Panc1 (cell line): Measurements from ENCODE around the gene TCP10L. TPM values are rescaled to one million over a fixed set of nuclear protein-coding genes. Genes with fewer than 3 reads are reported as not detected.
A peak's percentile ranks its signal among the peaks of the same experiment; 100 is the strongest.

Experiments
- ATAC-seq: fragments of 200-7000 bp; cut with Tn5 transposase; 2 replicates; pipeline ENCODE4 v1.9.1; 2020; ENCODE audit warnings: mild to moderate bottlenecking, moderate library complexity
- BruUV-seq: library from RNA; stranded (reverse); fragments of 400-500 nt; replicated peaks from 2 replicates; lab custom pipeline; 2021; lab: Mats Ljungman, UMichigan
- CTCF ChIA-PET: fragments of 300-600 bp; sonication (Branson Sonifier 250); formaldehyde crosslinking; loops from one replicate; lab custom pipeline; 2022; ENCODE audit warnings: antibody characterized with exemption; lab: Charles Lee
- POLR2A ChIA-PET: fragments of 300-600 bp; sonication (Branson Sonifier 250); formaldehyde crosslinking; loops from one replicate; lab custom pipeline; 2022; ENCODE audit warnings: antibody characterized with exemption; lab: Charles Lee
- DNase-seq: peaks from one replicate; pipeline ENCODE4 v3.0.0-alpha.2; 2010; ENCODE audit warnings: low read depth, low spot score
- H3K27ac ChIP-seq: 2 replicates; pipeline ENCODE4 v1.5.1; 2011; ENCODE audit warnings: mild to moderate bottlenecking, low read length, inconsistent platforms
- H3K27me3 ChIP-seq: fragments of 200-500 bp; sonication (Bioruptor generic); 2 replicates; pipeline ENCODE4 v1.6.0; 2014; ENCODE audit warnings: low read length, inconsistent platforms; ENCODE audit not compliant: control insufficient read depth, insufficient read depth
- H3K36me3 ChIP-seq: fragments of 200-500 bp; sonication (Bioruptor generic); 2 replicates; pipeline ENCODE4 v1.5.1; 2014; ENCODE audit warnings: inconsistent platforms, mild to moderate bottlenecking, low read length, moderate library complexity; ENCODE audit not compliant: control insufficient read depth, insufficient read depth
- H3K4me1 ChIP-seq: 2 replicates; pipeline ENCODE4 v1.5.1; 2011; ENCODE audit warnings: inconsistent platforms, mild to moderate bottlenecking, low read length, moderate library complexity; ENCODE audit not compliant: control insufficient read depth, insufficient read depth
- H3K4me3 ChIP-seq, 2 experiments: 2 replicates each; pipeline ENCODE4 v1.5.1; 2011 to 2012; ENCODE audit warnings: low read depth in 2 of 2, low read length in 2 of 2, mild to moderate bottlenecking in 2 of 2, inconsistent platforms in 1 of 2, moderate library complexity in 1 of 2
- H3K9me3 ChIP-seq: fragments of 200-500 bp; sonication (Bioruptor generic); 2 replicates; pipeline ENCODE4 v1.5.1; 2014; ENCODE audit warnings: low read depth, mild to moderate bottlenecking, inconsistent platforms, low read length, moderate library complexity; ENCODE audit not compliant: control insufficient read depth, insufficient read depth
- POLR2AphosphoS5 ChIP-seq: IDR thresholded peaks from 2 replicates; pipeline ENCODE4 v1.6.1; 2012; ENCODE audit warnings: mild to moderate bottlenecking, low read depth, low read length, moderate library complexity
- REST ChIP-seq, 2 experiments: IDR thresholded peaks; 2 replicates each; pipeline ENCODE4 v1.6.1; 2011 to 2012; ENCODE audit warnings: low read depth in 2 of 2, control low read depth in 1 of 2, low read length in 1 of 2, mild to moderate bottlenecking in 1 of 2, moderate library complexity in 1 of 2; ENCODE audit not compliant: insufficient read depth in 1 of 2
- SIN3A ChIP-seq: IDR thresholded peaks from 2 replicates; pipeline ENCODE4 v1.6.1; 2012; ENCODE audit warnings: low read depth, mild to moderate bottlenecking, low read length, moderate library complexity, borderline replicate concordance; ENCODE audit not compliant: insufficient read depth
- TCF7L2 ChIP-seq: IDR thresholded peaks from 2 replicates; pipeline ENCODE4 v1.6.1; 2011; ENCODE audit warnings: mild to moderate bottlenecking, low read depth, low read length, inconsistent platforms
- in situ Hi-C: cut with HindIII; loops from 2 replicates; pipeline ENCODE4 v1.10.0; 2016; ENCODE audit warnings: low sequenced_read_pairs, low pct_unique_long_range_greater_than_20kb
- intact Hi-C: fragments of 100-400 bp; cut with micrococcal nuclease; formaldehyde crosslinking; loops from one replicate; pipeline ENCODE4 v1.10.0; 2022; ENCODE audit not compliant: unreplicated experiment
- total RNA-seq: library from RNA; stranded (reverse); gene quantifications from one replicate; pipeline ENCODE4 v1.2.1, GENCODE V29; 2021; ENCODE audit not compliant: unreplicated experiment
- TF ChIP-seq, protein P1 (sequence below): fragments of 450-650 bp; IDR thresholded peaks from 2 replicates; pipeline ENCODE4 v1.5.1; 2017; ENCODE audit warnings: mild to moderate bottlenecking

The TCP10L gene
- total RNA-seq, 1 experiment from 2014 or later: 0.57 TPM

GRCh38 chr21:32599091-32599490, 13.8 kb upstream of the TCP10L start:
- ATAC-seq (no peak), DNase-seq (no peak)
- no peak overlapping the region for H3K27ac ChIP-seq
- no peak overlapping the region for H3K4me3 ChIP-seq
- H3K36me3 ChIP-seq: peaks cover 6% of the 10 kb centered on the region
- intact Hi-C loops: no loop called here
- H3K9me3 ChIP-seq: no peaks in the 10 kb centered on the region
- peaks cover 3% of the 10 kb centered on the region; the same call in 1 of the 2 replicates for H3K4me1 ChIP-seq
- ChIA-PET POLR2A (no interaction called here), CTCF (no interaction called here)
- no TSS peak for BruUV-seq
- TF ChIP-seq POLR2AphosphoS5: no peak
- TF ChIP-seq, protein P1, sequence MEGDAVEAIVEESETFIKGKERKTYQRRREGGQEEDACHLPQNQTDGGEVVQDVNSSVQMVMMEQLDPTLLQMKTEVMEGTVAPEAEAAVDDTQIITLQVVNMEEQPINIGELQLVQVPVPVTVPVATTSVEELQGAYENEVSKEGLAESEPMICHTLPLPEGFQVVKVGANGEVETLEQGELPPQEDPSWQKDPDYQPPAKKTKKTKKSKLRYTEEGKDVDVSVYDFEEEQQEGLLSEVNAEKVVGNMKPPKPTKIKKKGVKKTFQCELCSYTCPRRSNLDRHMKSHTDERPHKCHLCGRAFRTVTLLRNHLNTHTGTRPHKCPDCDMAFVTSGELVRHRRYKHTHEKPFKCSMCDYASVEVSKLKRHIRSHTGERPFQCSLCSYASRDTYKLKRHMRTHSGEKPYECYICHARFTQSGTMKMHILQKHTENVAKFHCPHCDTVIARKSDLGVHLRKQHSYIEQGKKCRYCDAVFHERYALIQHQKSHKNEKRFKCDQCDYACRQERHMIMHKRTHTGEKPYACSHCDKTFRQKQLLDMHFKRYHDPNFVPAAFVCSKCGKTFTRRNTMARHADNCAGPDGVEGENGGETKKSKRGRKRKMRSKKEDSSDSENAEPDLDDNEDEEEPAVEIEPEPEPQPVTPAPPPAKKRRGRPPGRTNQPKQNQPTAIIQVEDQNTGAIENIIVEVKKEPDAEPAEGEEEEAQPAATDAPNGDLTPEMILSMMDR: no peak
- TF ChIP-seq REST (IDR thresholded peaks at IDR 0.05; ENCODE audit: insufficient read depth in 1 of 2, low read depth in 2 of 2, low read length in 1 of 2): no peak
- no peak for TF ChIP-seq TCF7L2
- no peak for TF ChIP-seq SIN3A
- H3K27me3 ChIP-seq: no peaks in the 10 kb centered on the region
- in situ Hi-C loops: no loop called here

- POLR2A ChIA-PET: no interaction called here
Observed at GRCh38 chr21:32597205-32597604, 11.9 kb upstream of the TCP10L start.

More at GRCh38 chr21:32597205-32597604, 11.9 kb upstream of the TCP10L start:
- Histone ChIP-seq H3K4me1 (peaks cover 3% of the 10 kb centered on the region; the same call in 1 of the 2 replicates), H3K27ac (no peak overlapping the region), H3K9me3 (no peaks in the 10 kb centered on the region), H3K27me3 (no peaks in the 10 kb centered on the region), H3K4me3 (no peak overlapping the region), H3K36me3 (no peaks in the 10 kb centered on the region; the same call in 1 of the 2 replicates)
- TF ChIP-seq SIN3A: no peak
- TF ChIP-seq POLR2AphosphoS5: no peak
- no peak for TF ChIP-seq TCF7L2
- TF ChIP-seq, protein P1: no peak
- TF ChIP-seq REST (IDR thresholded peaks at IDR 0.05; ENCODE audit: insufficient read depth in 1 of 2, low read depth in 2 of 2, low read length in 1 of 2): no peak
- ATAC-seq (peak; percentile 75), DNase-seq (peak; percentile 74)
- no TSS peak for BruUV-seq
- in situ Hi-C loops (no loop called here), intact Hi-C loops (no loop called here)
- CTCF ChIA-PET: no interaction called here
